Occipital lobe (tissue), 2 donors: ENCODE data around the gene GTF2A1. TPM values are rescaled to one million over a fixed set of nuclear protein-coding genes. Genes with fewer than 3 reads are reported as not detected.
"Not testable (repeated sequence)": the region's sequence is repeated elsewhere in the genome, so short reads cannot be mapped to it uniquely, and the experiment has no call there.

Experiments
- DNase-seq: peaks from one replicate; lab custom pipeline; 2025; lab: John Stamatoyannopoulos, UW
- total RNA-seq: library from RNA; depleted of rRNA; stranded (reverse); fragments of >200 nt; gene quantifications from one replicate; pipeline ENCODE4 v1.2.3, GENCODE V29; 2014

Gene GTF2A1
- total RNA-seq, 1 donor from 2014 or later: 70.7 TPM

DNA sequence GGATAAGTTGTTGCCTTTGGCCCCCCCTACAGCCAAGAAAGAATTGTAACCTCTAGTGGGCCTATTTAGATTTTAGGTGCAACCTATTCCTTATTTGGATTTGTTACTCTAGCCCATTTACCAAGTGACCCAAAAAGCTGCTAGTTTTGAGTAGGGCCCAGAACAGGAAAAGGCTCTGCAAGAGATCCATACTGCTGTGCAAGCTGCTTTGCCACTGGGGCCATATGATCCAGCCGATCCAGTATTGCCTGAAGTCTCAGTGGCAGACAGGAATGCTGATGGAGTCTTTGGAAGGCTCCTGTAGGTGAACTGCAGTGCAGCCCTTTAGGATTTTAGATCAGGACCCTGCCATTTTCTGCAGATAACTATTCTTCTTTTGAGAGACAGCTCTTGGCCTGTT is 12.9 kb upstream of the GTF2A1 start:
- no peak for DNase-seq

DNA sequence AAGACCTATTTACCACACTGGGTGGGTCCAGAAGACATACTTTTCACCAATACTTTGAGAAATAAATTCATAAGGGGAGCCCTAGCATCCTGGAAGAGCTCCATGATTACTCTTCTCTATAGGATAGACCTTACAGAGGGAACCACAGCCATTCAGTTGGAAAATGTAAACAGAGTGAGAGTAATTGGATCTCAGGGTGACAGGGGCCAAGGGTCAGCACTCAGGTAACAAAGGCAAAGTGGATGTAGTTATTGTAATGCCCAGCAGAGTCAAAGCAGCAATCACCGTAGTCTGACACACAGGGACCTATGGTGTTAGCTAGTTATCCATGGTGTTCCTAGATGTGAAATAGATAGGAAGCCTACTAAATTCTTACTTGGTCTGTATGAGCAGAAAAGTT is 10.8 kb upstream of the GTF2A1 start:
- no peak for DNase-seq

GRCh38 chr14:81224222-81224621 is 3.5 kb upstream of the GTF2A1 start:
- no peak for DNase-seq

DNA sequence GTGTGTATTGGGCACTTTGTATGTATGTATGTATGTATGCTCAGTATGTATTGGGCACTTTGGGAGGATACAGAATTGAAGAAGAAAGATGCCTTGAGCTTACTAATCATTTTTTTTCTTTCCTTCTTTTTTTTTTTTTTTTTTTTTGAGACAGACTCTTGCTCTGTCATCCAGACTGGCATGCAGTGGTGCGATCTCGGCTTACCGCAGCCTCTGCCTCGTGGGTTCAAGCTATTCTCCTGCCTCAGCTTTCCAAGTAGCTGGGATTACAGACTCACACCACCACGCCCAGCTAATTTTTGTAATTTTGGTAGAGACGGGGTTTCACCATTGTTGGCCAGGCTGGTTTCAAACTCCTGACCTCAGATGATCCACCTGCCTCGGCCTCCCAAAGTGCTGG is 3.0 kb upstream of the GTF2A1 start:
- not testable (repeated sequence) for DNase-seq

- DNase-seq: no peak
Observed at GRCh38 chr14:81222691-81223090, 1.9 kb upstream of the GTF2A1 start.

GRCh38 chr14:81222126-81222525 is 1.4 kb upstream of the GTF2A1 start:
- no peak for DNase-seq

DNA sequence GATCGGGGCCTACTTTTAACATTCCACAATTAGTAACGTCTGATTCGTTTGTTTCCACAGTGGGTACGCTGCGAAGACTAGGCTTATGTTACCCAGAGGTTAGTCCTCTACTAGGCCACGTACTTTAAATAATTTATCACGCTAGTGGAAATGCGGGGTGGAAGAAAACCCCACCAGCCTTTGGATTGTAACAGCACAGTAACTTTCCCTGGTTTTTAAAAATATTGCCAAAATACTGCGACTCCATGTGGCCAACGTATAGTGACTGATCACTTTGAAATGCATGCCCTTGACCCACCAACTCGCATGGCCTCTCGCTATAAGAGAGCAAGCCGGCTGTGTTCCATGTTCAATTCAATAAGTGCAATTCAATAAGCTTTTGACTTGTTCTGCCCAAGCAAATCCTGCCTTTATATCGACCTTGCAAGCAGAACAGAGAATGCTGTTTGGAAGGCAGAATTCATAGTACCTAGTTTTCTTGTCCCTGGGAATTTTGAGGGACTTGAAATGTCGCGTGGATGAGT is 882 bp upstream of the GTF2A1 start:
- DNase-seq: no peak

DNA sequence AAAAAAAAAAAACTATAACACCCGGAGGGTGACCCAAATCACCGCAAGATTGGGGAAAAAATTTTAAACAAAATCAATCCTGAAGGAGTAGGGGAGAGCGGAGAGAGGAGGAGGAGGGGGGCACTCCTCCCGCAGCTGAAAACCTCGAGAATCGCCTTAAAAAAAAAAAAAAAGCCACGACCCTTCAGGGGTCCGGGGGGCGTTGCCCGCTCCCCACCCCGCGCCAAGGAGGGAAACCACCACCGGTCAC is 254 bp downstream of the GTF2A1 start:
- DNase-seq: no peak

DNA sequence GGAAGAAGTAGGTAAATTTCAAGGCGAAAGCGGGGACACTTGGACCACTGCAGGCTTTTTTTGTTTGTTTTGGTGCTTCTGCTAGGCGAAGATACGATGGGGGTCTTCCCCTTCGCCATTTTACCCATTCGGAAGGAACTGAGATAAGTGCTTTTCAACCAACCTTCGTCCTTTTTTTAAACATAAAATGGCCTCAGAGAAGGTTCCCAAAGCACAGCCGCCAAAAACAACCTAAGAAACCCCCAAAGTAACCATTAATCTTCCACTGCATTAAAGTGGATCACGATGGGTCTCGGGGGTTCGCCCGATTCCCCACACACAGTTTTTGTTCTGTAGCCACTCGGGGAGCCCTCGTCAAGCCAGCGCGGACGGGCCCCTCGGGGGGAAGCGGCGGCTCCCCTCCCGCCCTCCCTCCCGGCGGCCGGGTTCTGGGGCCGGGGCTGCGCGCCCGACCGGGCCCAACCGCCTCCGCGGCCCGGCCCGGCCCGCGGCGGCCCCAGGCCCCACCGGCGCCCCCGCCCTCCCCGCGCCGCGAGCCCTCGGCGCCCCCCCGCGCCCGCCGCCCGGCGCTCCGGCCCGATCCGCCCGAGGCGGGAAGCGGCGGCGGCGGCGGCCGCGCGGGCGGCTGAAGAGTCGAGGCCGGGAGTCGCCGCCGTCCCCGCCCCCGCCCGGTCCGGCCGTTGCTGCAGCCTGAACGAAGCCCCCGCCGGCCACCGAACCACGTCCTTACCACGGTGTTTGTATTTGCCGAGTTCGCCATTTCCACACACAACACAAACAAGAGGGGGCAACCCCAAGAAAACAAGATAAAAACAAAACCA is 790 bp downstream of the GTF2A1 start:
- DNase-seq: peak; percentile 12

GRCh38 chr14:81219210-81219758 is 1.5 kb downstream of the GTF2A1 start:
- peak; percentile 92 for DNase-seq

GRCh38 chr14:81211844-81212243 is 8.9 kb downstream of the GTF2A1 start:
- DNase-seq: no peak

DNA sequence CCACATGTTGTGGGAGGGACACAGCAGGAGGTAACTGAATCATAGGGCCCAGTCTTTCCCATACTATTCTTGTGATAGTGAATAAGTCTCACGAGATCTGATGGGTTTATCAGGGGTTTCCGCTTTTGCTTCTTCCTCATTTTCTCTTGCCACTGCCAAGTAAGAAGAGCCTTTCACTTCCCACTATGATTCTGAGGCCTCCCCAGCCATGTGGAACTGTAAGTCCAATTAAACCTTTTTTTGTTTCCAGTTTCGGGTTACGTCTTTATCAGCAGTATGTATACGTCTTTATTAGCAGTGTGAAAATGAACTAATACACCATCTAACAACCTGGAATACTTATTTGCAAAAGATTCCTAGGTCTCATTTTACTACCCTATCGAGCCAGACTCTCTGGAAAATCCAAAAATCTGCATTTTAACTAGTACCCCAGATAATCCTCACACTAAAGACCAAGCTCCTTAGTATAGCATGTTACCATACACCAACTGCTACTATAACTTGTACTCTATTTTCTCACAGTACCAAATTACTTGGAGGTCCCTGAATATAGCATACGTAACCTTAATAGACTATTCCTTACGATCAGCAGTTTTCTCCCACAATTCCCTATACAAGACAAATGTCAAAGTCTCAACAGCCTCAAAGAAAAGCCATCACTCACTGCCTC is 11.5 kb downstream of the GTF2A1 start:
- DNase-seq: no peak

DNA sequence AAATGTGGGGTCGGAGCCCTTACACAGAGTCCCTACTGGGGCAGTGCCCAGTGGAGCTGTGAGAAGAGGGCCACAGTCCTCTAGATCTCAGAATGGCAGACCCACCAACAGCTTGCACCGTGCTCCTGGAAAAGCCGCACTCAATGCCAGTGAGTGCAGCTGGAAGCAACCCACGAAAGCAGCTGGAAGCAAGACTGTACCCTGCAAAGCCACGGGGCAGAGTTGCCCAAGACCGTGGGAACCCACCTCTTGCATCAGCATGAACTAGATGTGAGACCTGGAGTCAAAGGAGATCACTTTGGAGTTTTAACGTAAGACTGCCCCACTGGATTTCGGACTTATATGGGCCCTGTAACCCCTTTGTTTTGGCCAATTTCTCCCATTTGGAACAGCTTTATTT is 12.3 kb downstream of the GTF2A1 start:
- DNase-seq: no peak

GRCh38 chr14:81206115-81206514 is 14.6 kb downstream of the GTF2A1 start:
- DNase-seq: no peak

GRCh38 chr14:81205639-81206038 is 15.1 kb downstream of the GTF2A1 start:
- no peak for DNase-seq

GRCh38 chr14:81200054-81200453 is 20.7 kb downstream of the GTF2A1 start:
- DNase-seq: no peak

DNA sequence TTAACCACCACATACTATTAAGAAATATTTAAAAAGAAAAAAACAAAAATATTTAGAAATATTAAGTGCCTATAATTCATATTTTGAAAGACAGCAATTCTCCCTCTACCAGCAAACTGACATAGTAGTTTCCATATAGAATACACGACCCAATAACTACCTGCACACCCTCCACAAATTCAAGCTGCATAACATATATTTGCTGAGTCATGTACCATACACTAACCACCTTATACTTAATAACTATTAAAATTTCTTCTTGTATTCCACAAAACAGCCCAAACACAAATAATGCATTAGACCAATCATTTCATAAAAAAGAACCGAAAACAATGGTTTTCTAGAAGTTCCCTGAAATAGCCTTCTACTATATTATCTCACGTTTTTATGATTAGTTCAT is 21.7 kb downstream of the GTF2A1 start:
- DNase-seq: no peak

GRCh38 chr14:81198651-81199050 is 22.1 kb downstream of the GTF2A1 start:
- DNase-seq: no peak

GRCh38 chr14:81193924-81194633 is 26.7 kb downstream of the GTF2A1 start:
- no peak for DNase-seq

DNA sequence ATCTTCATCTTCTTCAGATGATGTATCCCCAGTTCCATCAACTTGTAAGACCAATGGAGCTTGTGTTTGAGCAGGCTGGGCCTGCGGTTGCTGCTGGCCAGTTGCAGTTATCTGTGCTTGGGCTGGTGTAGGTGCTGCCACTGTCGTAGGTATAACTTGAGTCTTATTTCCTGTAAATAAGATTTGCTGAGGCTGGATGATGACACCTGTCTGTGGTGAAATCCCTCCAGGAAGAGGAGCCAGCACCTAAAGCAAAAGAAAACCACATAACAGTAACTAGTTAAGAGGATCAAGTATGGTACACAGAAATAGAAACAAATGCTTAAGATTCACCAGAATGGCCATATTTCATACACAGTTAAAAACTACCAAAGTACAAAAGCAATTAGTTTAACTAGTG is 28.2 kb downstream of the GTF2A1 start:
- no peak for DNase-seq

- no peak for DNase-seq
Observed at GRCh38 chr14:81187832-81188522, 32.8 kb downstream of the GTF2A1 start.

- no peak for DNase-seq
Observed at GRCh38 chr14:81179631-81180030, 41.1 kb downstream of the GTF2A1 start.
